Measurements from ENCODE around the gene ADAMTSL4.

ADAMTSL4 gene

DNA sequence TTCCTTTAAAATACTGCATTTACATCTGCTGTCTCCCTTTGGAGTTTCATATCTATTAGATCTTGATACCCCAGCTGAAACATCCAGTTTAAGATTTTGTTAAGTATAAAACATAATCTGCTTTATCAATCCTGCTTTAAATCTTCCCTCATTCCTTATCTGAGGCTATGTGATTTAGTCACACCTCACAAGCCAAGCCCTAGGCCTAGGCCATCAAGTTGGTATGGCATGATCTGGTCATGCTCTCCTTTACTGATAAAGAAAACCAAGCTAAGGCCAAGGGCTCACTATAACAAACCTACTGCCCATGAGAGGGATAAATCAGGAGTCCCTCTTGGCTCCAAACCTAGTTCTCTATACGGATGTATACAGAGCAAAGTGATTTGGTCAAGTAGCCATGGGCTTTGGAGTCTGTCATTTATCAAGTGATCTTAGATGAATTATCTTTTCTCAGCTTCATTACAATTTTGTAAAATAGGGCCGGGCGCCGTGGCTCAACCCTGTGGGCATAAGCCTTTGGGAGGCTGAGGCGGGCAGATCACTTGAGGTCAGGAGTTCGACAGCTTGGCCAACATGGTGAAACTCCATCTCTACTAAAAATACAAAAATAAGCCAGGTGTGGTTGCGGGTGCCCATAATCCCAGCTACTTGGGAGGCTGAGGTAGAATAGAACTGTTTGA, 57.4 kb downstream of the ADAMTSL4 start:
- H3K4me3 ChIP-seq (ENCODE audit: low read depth, low read length) = no peak overlapping the region
- TF ChIP-seq MYC (IDR thresholded peaks at IDR 0.05; ENCODE audit: low read depth, low read length) = no peak
- TF ChIP-seq, protein P1, sequence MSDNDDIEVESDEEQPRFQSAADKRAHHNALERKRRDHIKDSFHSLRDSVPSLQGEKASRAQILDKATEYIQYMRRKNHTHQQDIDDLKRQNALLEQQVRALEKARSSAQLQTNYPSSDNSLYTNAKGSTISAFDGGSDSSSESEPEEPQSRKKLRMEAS (IDR thresholded peaks at IDR 0.05; ENCODE audit: low read depth, low read length) = no peak
- TF ChIP-seq, protein P2, sequence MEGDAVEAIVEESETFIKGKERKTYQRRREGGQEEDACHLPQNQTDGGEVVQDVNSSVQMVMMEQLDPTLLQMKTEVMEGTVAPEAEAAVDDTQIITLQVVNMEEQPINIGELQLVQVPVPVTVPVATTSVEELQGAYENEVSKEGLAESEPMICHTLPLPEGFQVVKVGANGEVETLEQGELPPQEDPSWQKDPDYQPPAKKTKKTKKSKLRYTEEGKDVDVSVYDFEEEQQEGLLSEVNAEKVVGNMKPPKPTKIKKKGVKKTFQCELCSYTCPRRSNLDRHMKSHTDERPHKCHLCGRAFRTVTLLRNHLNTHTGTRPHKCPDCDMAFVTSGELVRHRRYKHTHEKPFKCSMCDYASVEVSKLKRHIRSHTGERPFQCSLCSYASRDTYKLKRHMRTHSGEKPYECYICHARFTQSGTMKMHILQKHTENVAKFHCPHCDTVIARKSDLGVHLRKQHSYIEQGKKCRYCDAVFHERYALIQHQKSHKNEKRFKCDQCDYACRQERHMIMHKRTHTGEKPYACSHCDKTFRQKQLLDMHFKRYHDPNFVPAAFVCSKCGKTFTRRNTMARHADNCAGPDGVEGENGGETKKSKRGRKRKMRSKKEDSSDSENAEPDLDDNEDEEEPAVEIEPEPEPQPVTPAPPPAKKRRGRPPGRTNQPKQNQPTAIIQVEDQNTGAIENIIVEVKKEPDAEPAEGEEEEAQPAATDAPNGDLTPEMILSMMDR (IDR thresholded peaks at IDR 0.05; ENCODE audit: low read depth, low read length) = no peak
- no peak for TF ChIP-seq POLR2A (IDR thresholded peaks at IDR 0.05; ENCODE audit: extremely low read depth, insufficient read length)
- DNase-seq (ENCODE audit: low read depth) = no peak

DNA sequence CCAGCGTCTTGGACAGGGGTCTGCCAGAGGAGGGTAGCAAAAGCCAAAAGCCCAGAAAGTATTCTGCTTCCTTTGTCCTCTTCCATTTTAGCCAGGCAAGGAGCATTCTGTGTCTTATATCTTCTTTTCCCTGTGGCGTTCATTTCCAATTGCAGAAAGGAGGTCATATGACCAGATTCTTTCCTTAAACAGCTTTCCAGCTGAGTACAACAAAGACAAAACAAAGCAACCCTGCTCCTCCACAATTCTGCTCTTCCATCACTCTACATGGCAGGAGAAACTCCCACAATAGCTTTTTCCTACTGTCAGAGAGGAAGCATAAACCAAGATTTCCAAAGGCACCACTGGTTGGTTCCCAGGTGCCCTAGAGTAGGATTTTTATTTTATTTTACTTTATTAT, 60.5 kb downstream of the ADAMTSL4 start:
- DNase-seq (ENCODE audit: low read depth) = no peak
- TF ChIP-seq, protein P2 (IDR thresholded peaks at IDR 0.05; ENCODE audit: low read depth, low read length) = no peak
- TF ChIP-seq MYC (IDR thresholded peaks at IDR 0.05; ENCODE audit: low read depth, low read length) = no peak
- TF ChIP-seq POLR2A (IDR thresholded peaks at IDR 0.05; ENCODE audit: extremely low read depth, insufficient read length) = no peak
- TF ChIP-seq, protein P1 (IDR thresholded peaks at IDR 0.05; ENCODE audit: low read depth, low read length) = no peak
- H3K4me3 ChIP-seq (ENCODE audit: low read depth, low read length) = no peak overlapping the region

All from NB4 (cell line).